Measurements from ENCODE around the gene SLC46A3. TPM values are rescaled to one million over a fixed set of nuclear protein-coding genes. Genes with fewer than 3 reads are reported as not detected.

Gene SLC46A3
- polyA plus RNA-seq, 1 donor from 2014 or later = 7.4 TPM

DNA sequence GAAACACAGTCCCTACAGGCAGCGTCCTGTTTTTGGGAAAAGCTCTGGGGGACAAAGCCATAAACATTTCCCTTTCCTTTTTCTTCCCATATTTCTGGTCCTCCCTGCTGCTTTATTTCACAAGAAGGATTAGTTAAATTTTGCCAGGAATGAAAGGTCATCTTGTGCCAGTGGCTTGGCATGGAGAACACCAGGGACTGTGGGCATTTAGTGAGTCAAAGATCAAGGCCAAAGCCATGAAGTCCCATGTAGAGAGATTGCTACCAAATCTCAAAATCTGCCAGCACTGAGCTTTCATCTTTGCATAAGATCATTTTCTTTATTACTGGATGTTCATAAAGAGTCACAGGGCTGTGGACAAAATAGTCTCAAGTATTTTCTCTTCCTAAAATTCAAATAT is 29.1 kb upstream of the SLC46A3 start:
- Histone ChIP-seq H4K20me1 (ENCODE audit: insufficient read depth) (no peaks in the 10 kb centered on the region), H3K9me2 (ENCODE audit: insufficient read depth, low read length) (no peaks in the 10 kb centered on the region), H3K79me2 (replicated peaks; ENCODE audit: insufficient read depth, low read length) (no peaks in the 10 kb centered on the region), H3K36me3 (ENCODE audit: insufficient read depth, low read length) (no peaks in the 10 kb centered on the region), H2AFZ (ENCODE audit: low read depth, low read length) (no peak overlapping the region), H3K4me3 (ENCODE audit: low read length) (no peak overlapping the region), H3K9ac (ENCODE audit: low read length) (no peak overlapping the region), H3K27ac (ENCODE audit: low read length) (no peak overlapping the region), H3K27me3 (ENCODE audit: insufficient read depth, low read depth, low read length) (no peaks in the 10 kb centered on the region), H3F3A (ENCODE audit: insufficient read depth, low read length, poor library complexity, severe bottlenecking) (no peaks in the 10 kb centered on the region), H3K9me3 (ENCODE audit: low read length) (no peaks in the 10 kb centered on the region), H3K4me2 (ENCODE audit: low read length) (no peak overlapping the region)
- no peak for TF ChIP-seq MXI1 (conservative IDR thresholded peaks at IDR 0.05; ENCODE audit: poor library complexity, severe bottlenecking)
- TF ChIP-seq, protein P1, sequence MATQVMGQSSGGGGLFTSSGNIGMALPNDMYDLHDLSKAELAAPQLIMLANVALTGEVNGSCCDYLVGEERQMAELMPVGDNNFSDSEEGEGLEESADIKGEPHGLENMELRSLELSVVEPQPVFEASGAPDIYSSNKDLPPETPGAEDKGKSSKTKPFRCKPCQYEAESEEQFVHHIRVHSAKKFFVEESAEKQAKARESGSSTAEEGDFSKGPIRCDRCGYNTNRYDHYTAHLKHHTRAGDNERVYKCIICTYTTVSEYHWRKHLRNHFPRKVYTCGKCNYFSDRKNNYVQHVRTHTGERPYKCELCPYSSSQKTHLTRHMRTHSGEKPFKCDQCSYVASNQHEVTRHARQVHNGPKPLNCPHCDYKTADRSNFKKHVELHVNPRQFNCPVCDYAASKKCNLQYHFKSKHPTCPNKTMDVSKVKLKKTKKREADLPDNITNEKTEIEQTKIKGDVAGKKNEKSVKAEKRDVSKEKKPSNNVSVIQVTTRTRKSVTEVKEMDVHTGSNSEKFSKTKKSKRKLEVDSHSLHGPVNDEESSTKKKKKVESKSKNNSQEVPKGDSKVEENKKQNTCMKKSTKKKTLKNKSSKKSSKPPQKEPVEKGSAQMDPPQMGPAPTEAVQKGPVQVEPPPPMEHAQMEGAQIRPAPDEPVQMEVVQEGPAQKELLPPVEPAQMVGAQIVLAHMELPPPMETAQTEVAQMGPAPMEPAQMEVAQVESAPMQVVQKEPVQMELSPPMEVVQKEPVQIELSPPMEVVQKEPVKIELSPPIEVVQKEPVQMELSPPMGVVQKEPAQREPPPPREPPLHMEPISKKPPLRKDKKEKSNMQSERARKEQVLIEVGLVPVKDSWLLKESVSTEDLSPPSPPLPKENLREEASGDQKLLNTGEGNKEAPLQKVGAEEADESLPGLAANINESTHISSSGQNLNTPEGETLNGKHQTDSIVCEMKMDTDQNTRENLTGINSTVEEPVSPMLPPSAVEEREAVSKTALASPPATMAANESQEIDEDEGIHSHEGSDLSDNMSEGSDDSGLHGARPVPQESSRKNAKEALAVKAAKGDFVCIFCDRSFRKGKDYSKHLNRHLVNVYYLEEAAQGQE (IDR thresholded peaks at IDR 0.05; ENCODE audit: borderline replicate concordance) = no peak
- no peak for TF ChIP-seq RAD21 (conservative IDR thresholded peaks at IDR 0.05)
- TF ChIP-seq, protein P2, sequence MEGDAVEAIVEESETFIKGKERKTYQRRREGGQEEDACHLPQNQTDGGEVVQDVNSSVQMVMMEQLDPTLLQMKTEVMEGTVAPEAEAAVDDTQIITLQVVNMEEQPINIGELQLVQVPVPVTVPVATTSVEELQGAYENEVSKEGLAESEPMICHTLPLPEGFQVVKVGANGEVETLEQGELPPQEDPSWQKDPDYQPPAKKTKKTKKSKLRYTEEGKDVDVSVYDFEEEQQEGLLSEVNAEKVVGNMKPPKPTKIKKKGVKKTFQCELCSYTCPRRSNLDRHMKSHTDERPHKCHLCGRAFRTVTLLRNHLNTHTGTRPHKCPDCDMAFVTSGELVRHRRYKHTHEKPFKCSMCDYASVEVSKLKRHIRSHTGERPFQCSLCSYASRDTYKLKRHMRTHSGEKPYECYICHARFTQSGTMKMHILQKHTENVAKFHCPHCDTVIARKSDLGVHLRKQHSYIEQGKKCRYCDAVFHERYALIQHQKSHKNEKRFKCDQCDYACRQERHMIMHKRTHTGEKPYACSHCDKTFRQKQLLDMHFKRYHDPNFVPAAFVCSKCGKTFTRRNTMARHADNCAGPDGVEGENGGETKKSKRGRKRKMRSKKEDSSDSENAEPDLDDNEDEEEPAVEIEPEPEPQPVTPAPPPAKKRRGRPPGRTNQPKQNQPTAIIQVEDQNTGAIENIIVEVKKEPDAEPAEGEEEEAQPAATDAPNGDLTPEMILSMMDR (IDR thresholded peaks at IDR 0.05; ENCODE audit: poor library complexity, severe bottlenecking) = no peak
- TF ChIP-seq TAF1 (IDR thresholded peaks at IDR 0.05; ENCODE audit: low read depth) = no peak
- no peak for TF ChIP-seq EZH2 (IDR thresholded peaks at IDR 0.05; ENCODE audit: borderline replicate concordance, insufficient read depth, low read length, poor library complexity, severe bottlenecking)
- no peak for TF ChIP-seq SMC3 (conservative IDR thresholded peaks at IDR 0.05; ENCODE audit: poor library complexity)
- TF ChIP-seq EP300 (conservative IDR thresholded peaks at IDR 0.05; ENCODE audit: poor library complexity, severe bottlenecking) = no peak
- no peak for TF ChIP-seq POLR2AphosphoS5 (IDR thresholded peaks at IDR 0.05)

DNA sequence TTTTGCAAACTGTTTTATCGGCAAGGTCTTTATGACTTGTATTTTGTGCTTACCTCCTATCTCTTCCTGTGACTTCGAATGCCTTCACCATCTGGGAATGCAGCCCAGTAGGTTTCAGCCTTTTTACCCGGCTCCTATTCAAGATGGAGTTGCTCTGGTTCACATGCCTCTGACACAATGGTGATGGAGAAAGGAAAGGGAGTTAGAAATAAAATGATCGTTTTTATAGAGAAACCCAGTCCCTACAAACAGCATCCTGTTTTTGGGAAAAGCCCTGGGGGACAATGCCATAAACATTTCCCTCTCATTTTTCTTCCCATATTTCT is 27.5 kb upstream of the SLC46A3 start:
- Histone ChIP-seq H3K4me3 (ENCODE audit: low read length) (no peak overlapping the region), H2AFZ (ENCODE audit: low read depth, low read length) (no peak overlapping the region), H3K9ac (ENCODE audit: low read length) (no peak overlapping the region), H3F3A (ENCODE audit: insufficient read depth, low read length, poor library complexity, severe bottlenecking) (no peaks in the 10 kb centered on the region), H4K20me1 (ENCODE audit: insufficient read depth) (no peaks in the 10 kb centered on the region), H3K9me3 (ENCODE audit: low read length) (no peaks in the 10 kb centered on the region), H3K4me2 (ENCODE audit: low read length) (no peak overlapping the region), H3K79me2 (replicated peaks; ENCODE audit: insufficient read depth, low read length) (no peaks in the 10 kb centered on the region), H3K36me3 (ENCODE audit: insufficient read depth, low read length) (no peaks in the 10 kb centered on the region), H3K9me2 (ENCODE audit: insufficient read depth, low read length) (no peaks in the 10 kb centered on the region), H3K27me3 (ENCODE audit: insufficient read depth, low read depth, low read length) (no peaks in the 10 kb centered on the region), H3K27ac (ENCODE audit: low read length) (no peak overlapping the region)
- no peak for TF ChIP-seq TAF1 (IDR thresholded peaks at IDR 0.05; ENCODE audit: low read depth)
- no peak for TF ChIP-seq EP300 (conservative IDR thresholded peaks at IDR 0.05; ENCODE audit: poor library complexity, severe bottlenecking)
- TF ChIP-seq EZH2 (IDR thresholded peaks at IDR 0.05; ENCODE audit: borderline replicate concordance, insufficient read depth, low read length, poor library complexity, severe bottlenecking) = no peak
- TF ChIP-seq MXI1 (conservative IDR thresholded peaks at IDR 0.05; ENCODE audit: poor library complexity, severe bottlenecking) = no peak
- TF ChIP-seq, protein P1 (IDR thresholded peaks at IDR 0.05; ENCODE audit: borderline replicate concordance) = no peak
- no peak for TF ChIP-seq SMC3 (conservative IDR thresholded peaks at IDR 0.05; ENCODE audit: poor library complexity)
- TF ChIP-seq, protein P2 (IDR thresholded peaks at IDR 0.05; ENCODE audit: poor library complexity, severe bottlenecking) = no peak
- no peak for TF ChIP-seq POLR2AphosphoS5 (IDR thresholded peaks at IDR 0.05)
- TF ChIP-seq RAD21 (conservative IDR thresholded peaks at IDR 0.05) = no peak
